Suprapubic skin (tissue), 4 donors: ENCODE measurements around the gene IQGAP3.

ENCODE experiments used
- EP300 ChIP-seq: sonication (generic); formaldehyde crosslinking; IDR thresholded peaks from one replicate; pipeline ENCODE4 v1.6.1; 2017; ENCODE audit warnings: antibody characterized with exemption
- POLR2A ChIP-seq, 2 donors: fragments of 450-650 bp; IDR thresholded peaks; one replicate each; pipeline ENCODE4 v1.6.1; 2017; ENCODE audit warnings: antibody characterized with exemption in 2 of 2, mild to moderate bottlenecking in 2 of 2, moderate library complexity in 2 of 2
- POLR2AphosphoS5 ChIP-seq, 3 donors: sonication (generic); formaldehyde crosslinking; IDR thresholded peaks; one replicate each; pipeline ENCODE4 v1.6.1; 2017; ENCODE audit warnings: antibody characterized with exemption in 3 of 3
- TF ChIP-seq, protein P1 (sequence below), 2 donors: fragments of 200-600 bp in 1 of 2; fragments of 450-650 bp in 1 of 2; sonication (generic) in 1 of 2; IDR thresholded peaks; one replicate each; pipeline ENCODE4 v1.5.1; 2016 to 2019; ENCODE audit warnings: antibody characterized with exemption in 2 of 2, mild to moderate bottlenecking in 1 of 2, moderate library complexity in 1 of 2

DNA sequence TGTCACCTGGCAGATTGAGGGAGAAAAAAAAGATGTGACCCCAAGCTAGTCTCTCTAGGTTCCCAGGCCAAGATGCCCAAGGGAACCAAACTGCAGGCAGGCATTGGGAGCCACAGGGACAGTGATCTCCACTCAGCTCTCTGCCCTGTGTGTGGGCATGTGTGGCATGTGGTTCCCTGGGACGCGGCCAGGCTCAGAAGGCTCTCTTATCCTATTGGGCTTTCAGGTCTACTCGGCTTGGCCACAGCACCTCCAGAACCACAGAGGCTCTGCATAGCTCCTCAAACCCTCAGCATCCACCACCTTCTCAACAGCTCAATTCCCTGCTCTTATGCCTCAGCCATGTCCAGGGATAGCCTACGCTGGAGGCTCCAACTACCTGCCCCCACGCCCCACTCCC, 22.0 kb downstream of the IQGAP3 start:
- TF ChIP-seq, protein P1, sequence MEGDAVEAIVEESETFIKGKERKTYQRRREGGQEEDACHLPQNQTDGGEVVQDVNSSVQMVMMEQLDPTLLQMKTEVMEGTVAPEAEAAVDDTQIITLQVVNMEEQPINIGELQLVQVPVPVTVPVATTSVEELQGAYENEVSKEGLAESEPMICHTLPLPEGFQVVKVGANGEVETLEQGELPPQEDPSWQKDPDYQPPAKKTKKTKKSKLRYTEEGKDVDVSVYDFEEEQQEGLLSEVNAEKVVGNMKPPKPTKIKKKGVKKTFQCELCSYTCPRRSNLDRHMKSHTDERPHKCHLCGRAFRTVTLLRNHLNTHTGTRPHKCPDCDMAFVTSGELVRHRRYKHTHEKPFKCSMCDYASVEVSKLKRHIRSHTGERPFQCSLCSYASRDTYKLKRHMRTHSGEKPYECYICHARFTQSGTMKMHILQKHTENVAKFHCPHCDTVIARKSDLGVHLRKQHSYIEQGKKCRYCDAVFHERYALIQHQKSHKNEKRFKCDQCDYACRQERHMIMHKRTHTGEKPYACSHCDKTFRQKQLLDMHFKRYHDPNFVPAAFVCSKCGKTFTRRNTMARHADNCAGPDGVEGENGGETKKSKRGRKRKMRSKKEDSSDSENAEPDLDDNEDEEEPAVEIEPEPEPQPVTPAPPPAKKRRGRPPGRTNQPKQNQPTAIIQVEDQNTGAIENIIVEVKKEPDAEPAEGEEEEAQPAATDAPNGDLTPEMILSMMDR (IDR thresholded peaks at IDR 0.05): no peak
- TF ChIP-seq POLR2A (IDR thresholded peaks at IDR 0.05): no peak
- no peak for TF ChIP-seq EP300
- no peak for TF ChIP-seq POLR2AphosphoS5 (IDR thresholded peaks at IDR 0.05)
